Measurements from ENCODE around the gene ADAMTS16.

Gene ADAMTS16

DNA sequence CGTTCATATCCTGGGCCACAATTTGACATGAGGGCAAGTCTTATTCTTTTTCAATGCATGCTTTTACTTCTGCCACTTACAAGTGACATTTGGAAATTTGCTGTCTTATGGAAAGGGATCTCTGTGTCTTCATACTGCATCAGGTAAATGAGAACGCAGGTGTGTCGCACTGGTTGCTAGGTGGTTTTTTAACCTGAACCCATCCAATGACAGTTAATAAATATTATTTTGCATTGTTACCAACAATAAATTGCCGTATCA, 1.1 kb downstream of the ADAMTS16 start:
- DNase-seq (ENCODE audit: low read depth in 2 of 2, low spot score in 1 of 2), result no peak

DNA sequence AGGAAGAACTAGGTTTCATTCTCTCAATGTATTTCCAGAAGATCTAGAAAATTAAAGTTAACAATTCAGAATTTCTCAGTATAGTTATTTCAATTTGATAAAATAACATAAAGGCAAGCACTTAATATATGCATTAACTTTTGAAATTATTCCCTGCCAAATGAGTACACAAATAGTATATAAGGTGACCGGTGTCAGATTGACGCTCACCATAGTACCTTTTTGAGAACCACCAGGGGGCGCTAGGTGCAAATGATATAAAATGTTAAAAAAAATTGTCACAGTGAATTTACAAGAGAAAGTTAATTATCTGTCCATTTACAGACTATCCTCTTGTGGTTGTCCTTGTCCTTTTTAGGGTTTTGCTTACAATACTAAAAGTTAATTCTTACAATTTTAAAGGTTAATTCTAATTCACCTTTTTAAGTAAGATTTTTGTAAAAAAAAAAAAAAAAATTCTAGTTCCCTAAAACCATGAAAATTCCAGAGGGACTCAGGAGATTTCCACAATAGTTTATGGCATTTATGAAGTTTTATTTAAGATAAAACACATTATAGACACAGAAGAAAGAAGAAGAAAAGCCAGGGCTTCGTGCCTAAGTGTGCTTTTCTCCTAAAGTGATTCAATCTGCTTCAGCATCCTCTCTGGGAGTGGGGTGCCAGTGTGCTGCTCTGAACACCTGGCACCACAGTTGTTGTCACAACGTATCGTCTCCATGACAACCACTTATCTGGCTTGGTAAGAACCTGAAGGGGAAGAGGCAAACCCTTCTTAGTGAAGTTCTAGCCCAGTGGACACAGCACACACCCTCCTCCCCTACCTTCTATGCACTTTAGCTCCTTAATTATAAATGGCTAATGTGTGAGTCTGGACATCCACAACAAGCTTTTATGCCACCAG, 1.7 kb downstream of the ADAMTS16 start:
- peak; percentile 20 to 21 for DNase-seq (ENCODE audit: low read depth in 2 of 2, low spot score in 1 of 2)

DNA sequence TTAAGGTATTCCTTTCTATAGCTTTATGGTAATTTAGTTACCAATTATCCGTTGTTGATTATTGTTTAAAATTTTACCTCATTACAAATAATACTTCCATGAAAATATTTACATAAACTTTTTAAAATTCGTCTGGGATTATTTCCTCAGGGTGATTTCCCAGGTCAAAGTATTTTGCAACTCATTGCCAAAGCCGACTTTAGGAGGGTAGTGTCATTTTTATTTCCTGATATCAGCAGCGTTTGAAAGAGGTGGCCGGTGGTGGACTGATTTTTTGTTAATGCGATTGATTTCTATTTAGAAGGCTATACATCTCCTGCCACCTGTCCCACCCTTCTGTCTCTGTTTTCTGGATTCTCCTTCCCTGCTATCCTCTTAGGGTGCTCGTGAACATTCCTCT, 4.3 kb downstream of the ADAMTS16 start:
- no peak for DNase-seq (ENCODE audit: low read depth in 2 of 2, low spot score in 1 of 2)

DNA sequence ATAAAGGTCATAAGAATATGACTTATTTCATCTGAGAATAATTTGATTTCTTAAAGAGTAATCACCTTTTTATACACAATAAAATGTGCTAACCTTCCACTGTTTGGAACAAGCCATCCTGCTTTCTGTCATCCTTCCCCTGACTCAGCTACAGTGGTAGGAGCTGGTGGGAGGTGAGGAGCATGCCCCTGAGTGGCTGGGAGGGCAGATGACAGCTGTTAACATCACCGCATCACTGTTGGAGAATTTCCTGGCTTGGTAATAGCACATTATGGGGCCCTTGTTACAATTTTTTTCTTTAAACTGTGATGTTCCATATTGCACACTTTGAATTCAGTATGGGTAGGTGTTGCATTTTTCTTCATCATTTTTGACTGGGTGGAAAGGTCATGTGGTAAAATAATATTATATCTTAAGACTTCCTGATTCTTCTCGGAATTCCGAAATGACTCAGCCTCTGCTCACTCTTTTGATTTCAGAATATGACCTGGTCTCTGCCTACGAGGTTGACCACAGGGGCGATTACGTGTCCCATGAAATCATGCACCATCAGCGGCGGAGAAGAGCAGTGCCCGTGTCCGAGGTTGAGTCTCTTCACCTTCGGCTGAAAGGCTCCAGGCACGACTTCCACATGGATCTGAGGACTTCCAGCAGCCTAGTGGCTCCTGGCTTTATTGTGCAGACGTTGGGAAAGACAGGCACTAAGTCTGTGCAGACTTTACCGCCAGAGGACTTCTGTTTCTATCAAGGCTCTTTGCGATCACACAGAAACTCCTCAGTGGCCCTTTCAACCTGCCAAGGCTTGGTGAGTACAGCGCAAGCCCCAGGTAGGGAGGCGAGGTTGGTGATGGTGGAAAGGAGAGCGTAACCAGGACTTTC, 5.8 kb downstream of the ADAMTS16 start:
- DNase-seq (ENCODE audit: low read depth in 2 of 2, low spot score in 1 of 2), result no peak

DNA sequence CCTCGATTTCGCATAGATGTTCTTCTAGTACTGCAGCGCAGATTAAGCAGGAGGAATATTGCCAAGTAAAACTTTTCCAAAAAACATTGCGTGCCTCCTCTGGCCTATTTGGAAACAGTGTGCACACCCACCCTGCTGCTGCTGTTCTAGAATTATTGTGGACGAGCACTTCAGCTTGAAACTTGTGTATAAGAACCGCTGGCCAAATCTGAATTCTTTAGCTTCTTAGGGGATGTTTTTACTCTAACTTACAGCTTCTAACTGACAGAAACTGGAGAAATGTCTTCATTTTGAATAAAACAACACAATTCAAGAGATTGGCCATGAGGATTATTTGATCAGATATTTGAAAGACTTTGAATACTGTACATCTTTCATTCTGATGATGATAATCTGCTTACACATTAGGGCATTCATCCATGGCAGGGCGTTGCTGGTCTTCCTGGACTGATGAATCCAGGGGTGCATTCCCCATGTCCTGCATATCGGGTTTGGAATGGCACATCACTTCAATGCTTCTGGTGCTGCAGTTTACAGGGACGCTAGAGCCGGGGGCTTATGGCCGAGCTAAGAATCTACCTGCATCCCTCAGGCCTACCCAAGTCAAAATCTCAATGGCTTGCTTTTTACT, 6.5 kb downstream of the ADAMTS16 start:
- DNase-seq (ENCODE audit: low read depth in 2 of 2, low spot score in 1 of 2), result no peak

DNA sequence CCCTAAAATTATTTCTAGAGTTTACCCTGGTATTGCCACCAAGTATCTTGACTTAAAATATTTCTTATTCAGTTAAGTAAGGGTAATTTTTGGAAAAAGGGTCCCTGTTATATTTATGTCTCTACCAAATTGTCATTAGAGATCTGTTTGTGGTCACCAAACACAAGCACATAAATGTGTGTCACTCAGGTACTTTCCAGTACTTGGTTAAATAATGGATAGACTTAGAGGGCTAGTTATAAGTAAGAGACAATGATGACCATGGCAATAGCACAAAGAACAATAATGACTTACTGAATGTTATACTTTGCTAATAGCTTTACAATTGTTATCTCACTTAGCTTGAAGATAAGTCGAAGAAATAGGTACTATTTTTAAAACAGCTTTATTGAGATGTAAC, 9.0 kb downstream of the ADAMTS16 start:
- no peak for DNase-seq (ENCODE audit: low read depth in 2 of 2, low spot score in 1 of 2)

DNA sequence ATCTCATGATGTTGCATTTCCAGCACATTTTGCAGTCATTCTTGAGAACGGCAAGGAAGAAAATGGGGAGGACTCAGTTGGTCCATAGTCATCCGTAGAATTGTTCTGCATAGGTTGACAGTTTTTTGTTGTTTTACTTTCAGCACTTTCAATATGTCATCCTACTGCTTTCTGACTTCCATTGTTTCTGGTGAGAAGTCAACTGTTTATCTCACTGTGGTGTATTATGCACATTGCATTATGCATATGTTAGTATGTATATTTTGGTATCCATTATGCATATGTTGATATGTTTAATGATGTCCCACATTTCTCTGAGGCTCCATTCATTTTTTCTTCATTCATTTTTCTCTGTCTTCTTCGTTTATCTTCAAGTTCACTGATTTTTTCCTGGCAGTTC, 10.5 kb downstream of the ADAMTS16 start:
- DNase-seq (ENCODE audit: low read depth in 2 of 2, low spot score in 1 of 2), result no peak

DNA sequence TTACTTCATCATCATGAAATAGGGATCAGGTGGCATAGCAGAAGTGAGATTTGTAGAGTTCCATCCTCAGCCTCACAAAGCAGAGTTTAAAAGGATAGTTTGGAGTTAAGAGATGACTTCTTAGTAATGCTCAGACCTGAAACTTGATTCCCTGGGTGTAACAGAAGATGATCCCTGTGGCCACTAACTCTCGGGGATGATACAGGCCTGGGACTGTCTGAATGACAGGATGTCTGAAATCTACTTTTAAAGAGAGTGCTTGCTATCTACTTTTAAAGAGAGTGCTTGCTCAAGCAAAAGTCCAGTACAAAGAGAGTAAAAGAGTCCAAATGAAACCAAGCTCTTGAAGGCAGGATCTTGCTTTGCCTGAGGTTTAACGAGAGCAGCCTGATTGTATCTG, 14.6 kb downstream of the ADAMTS16 start:
- no peak for DNase-seq (ENCODE audit: low read depth in 2 of 2, low spot score in 1 of 2)

DNA sequence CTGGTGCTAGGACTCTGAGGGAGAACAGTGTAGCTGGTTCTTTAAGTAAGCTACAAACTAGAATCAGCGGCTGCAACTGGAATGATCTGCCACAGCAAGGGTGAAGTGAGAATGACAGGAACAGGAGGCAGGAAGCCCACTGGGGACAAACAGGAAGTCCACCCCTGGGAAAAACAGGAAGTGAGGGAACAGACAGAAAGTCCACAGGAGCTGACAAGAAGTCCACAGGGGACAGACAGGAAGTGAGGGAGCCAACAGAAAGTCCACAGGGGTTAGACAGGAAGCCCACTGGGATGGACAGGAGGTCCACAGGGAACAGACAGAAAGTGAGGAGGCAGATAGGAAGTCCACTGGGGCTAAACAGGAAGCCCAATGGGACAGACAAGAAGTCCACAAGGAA, 15.5 kb downstream of the ADAMTS16 start:
- DNase-seq (ENCODE audit: low read depth in 2 of 2, low spot score in 1 of 2), result no peak

DNA sequence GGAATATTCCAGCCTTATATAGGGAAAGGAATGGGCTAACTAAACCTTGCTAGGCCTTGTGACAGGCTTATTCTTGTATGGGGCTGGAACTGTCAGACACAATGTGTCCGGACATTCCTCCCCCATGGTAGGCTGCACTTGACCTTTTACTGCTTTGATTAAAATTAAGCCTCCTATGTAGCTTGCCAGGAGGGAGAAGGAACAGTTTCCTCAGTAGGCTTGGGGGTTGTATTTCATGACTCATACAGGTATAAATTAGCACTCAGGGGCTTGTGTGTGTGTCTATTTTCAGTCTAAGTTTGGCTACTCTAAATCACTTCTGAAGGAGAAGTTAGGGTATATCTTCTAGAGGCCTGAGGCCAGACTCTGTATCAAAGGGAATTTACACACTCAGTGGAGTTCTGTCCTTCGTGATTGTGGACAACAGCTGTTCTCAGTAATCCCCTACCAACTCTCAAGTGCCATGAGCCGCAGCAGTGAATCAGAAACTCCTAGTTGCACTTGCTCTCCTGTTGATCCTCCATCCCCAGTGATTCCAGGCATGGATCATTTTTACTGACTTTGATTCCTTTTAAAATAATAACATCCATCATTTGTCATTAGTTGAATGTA, 16.4 kb downstream of the ADAMTS16 start:
- no peak for DNase-seq (ENCODE audit: low read depth in 2 of 2, low spot score in 1 of 2)

DNA sequence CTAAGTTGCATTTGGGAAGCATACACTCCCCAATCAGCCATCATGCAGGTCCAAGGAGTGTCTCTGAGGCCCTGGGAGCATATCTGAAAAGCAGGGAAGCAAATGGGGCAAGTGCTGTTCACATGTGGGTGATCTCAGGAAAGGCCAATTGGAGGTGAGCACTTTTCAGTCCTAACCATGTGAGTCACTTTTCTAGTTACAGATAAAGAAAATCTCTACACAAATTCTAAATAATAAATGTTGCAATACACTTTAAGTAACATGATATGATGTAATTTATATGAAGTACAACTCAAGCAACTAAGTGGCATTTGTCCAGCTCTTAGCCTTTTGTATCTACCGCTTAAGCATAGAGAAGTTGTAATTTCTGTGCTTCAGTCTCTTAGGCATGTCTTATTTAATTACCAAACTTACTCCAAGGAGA, 18.4 kb downstream of the ADAMTS16 start:
- no peak for DNase-seq (ENCODE audit: low read depth in 2 of 2, low spot score in 1 of 2)

DNA sequence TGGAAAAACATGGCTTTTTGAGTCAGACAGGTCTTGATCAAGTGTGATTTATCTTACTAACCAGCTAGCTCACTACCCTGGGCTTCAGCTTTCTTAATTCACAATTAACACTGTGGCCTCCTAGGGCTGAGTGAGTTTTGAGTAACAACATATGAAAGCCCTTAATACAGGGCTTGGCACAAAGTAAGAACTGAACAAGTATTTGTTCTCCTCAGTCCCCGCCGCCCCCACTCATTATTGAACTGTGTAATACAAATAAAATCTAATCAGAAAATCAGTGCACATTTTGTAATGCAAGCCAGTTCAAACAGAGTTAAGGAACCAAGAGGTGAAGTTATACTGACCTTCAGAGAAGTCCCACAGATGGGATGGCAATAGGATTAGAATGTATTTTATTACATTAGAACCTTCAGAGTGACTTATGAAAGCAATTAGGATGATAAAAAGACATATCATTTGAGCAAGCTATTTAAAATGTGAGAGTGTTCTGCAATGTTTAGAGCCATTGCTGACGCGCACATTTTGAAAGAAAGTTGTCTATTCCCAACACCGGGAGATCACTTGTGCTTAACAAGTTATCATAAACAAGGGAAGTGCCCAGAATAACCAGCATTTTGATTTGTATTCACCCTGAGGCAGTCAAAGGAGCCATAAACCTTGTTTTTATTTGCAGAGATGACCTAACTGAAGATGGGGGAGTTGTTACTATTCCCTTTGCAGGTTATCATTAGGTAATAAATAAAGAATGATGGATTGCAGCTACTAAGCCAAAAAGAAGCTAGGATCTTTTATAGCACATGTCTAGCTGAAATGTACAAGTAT, 19.4 kb downstream of the ADAMTS16 start:
- no peak for DNase-seq (ENCODE audit: low read depth in 2 of 2, low spot score in 1 of 2)

DNA sequence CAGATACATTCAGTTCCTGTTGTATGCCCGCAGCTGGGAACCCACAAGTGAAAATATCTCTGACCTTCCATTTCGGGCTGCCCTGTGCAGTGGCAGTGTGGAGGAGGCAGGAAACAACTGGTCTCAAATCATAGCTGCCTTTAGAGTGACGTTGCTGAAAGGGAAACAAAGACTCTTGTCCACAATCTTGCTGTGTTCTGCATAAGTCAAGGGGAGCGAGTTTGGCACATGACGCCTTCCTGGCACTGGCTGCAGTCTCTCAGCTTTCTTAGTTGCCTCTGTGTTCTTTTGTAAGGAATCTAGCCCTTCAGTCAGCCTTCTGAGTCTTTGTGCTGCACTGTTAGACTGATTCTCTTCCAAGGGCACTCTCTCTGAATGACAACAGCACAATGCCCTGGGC, 24.0 kb downstream of the ADAMTS16 start:
- DNase-seq (ENCODE audit: low read depth in 2 of 2, low spot score in 1 of 2), result no peak

DNA sequence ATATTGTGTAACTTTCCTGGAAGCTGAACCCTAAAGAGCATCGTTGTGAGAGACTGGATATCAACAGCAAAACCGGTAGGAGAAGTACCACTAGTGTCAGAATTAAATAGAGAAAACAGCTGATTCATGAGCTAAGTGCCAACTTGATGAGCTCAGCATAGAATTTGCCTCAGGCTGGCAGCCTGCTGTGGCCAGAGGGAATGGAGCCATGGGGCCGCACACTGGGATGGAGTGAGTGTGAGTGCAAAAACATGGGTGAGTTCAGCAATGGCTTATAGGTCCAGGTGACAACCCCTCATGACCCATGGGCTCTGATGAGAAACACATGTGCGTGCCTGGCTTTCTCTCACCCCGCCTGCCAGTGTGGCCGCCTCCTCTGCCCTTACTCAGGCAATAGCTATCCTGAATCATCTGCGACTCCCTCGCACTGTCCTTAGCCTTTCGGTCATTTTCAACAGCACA, 25.4 kb downstream of the ADAMTS16 start:
- DNase-seq (ENCODE audit: low read depth in 2 of 2, low spot score in 1 of 2), result no peak

DNA sequence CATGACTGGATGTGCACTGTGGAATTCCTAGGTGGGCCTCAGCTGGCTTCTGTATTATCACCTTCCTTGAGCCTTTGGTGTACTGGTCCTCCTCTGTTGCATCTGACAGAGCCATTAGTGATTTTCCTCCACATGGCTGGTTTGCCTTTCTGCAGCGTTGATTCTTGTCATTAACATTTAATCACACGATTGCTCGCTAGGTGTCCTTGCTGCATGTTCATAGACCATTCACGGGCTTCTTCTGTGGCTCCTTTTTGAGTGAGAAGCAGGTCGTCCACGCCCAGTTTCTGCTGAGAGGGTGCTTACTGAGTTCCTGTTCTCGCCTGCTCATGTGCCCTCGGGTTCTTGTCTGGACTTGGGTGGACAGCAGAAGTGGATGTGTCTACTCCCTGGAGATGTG, 29.3 kb downstream of the ADAMTS16 start:
- no peak for DNase-seq (ENCODE audit: low read depth in 2 of 2, low spot score in 1 of 2)

DNA sequence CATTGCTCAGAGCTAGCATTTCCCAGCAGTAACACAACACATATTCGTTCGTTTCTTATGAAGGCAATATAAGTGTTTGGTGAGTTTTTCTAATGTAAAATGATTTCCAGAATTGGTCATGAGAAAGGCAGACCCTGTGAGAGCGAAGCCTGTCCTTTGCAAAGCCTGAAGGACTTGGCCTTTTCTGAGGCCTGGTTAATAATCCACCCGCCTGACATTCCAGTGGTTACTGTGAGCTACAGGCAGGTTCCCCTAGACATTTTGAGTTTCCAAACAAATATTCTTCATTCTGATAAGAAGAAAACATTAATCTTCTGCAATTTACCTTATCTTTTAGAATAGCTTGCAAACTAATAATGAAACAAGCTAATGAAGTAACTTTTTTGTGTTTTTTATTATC, 38.0 kb downstream of the ADAMTS16 start:
- DNase-seq (ENCODE audit: low read depth in 2 of 2, low spot score in 1 of 2), result no peak

DNA sequence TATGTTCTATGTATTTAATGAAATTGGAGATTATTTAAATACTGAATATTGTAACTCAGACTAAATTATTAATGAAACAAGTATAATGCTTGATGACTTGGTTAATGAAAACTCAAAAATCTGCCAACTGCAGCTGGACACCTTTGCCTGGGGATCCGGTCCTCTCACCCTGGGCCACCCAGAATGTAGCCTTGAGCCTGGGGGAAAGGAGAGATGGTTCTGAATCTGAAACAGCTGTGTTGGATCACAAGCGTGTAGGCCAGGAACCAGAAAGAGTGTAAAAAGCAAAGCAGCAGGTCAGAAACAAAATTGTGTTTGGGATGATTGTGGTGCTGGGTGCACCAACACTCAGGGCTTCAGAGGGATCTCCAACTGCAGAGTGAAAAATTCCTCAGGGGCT, 38.5 kb downstream of the ADAMTS16 start:
- DNase-seq (ENCODE audit: low read depth in 2 of 2, low spot score in 1 of 2), result no peak

DNA sequence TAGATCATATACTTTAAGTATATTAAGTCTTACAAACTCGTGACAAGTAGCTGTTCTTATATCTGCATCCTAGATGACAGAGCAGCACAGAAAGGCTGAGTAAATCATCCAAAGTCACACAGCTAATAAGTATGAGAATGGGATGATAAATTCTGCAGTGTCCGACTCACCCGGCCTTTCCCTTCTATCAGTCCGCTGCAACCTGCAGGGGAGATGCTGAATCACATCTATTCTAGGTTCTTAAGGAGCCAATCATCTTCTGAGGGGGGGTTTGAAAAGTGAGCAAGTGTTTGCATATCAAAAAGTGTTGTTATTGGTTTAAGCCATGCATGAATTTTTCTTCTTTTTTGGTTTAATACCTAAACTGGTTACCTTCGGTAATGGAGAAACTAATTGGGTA, 38.9 kb downstream of the ADAMTS16 start:
- no peak for DNase-seq (ENCODE audit: low read depth in 2 of 2, low spot score in 1 of 2)

DNA sequence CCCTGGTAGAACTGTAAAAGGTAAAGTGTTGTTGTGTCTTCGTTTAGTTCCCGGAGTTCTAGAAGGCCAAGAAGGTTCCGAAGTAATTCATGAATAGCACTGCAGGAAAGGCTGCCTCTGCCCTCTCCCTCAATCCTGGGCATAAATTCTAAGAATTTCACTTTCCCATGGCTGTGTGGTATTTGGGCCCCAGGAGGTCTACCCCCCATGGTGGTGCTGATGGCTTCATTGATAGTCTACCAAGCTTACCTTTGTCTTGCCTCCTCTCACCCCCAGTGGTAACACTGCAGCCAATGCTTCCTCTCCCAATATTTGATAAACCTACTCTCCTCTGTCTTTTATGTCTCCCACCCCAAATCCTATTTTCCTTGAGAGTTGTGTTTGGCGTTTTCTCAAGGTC, 39.5 kb downstream of the ADAMTS16 start:
- no peak for DNase-seq (ENCODE audit: low read depth in 2 of 2, low spot score in 1 of 2)

DNA sequence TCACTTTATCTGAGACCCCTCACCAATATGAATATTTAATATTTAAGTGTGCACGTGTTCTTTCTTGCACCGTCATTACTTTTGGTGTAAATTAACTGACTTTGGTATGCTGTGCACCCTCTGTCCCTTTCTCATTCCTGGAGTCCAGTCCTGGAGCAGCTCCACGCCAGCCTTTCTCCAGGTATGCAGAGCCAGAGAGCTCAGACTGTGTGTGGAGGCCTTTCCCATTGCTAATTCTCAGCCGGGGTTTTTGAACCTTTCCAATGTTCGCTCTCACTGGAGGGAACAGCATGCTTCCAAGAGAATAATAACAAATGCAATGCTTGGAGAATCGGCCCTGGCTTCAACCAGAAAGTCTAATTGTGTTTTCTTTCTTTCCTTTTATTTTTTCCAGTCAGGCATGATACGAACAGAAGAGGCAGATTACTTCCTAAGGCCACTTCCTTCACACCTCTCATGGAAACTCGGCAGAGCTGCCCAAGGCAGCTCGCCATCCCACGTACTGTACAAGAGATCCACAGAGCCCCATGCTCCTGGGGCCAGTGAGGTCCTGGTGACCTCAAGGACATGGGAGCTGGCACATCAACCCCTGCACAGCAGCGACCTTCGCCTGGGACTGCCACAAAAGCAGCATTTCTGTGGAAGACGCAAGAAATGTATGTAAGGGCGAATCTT, 41.7 kb downstream of the ADAMTS16 start:
- DNase-seq (ENCODE audit: low read depth in 2 of 2, low spot score in 1 of 2), result no peak

All from stimulated activated CD8-positive, alpha-beta memory T cell treated with anti-CD3 and anti-CD28 coated beads, Interleukin-4, amount 100 ng/mL, for 1 hour (primary cell).